ENCODE measurements around the gene ATXN7.

GRCh38 chr3:64009528-64009927 is 145.9 kb downstream of the ATXN7 start:
- TF ChIP-seq CTCF (IDR thresholded peaks at IDR 0.05; ENCODE audit: poor library complexity) (no peak), EZH2phosphoT487 (IDR thresholded peaks at IDR 0.05; ENCODE audit: low read depth, severe bottlenecking, unreplicated experiment) (no peak)

All from hepatocyte (in vitro differentiated cells).